ENCODE measurements around the gene GREB1. TPM values are rescaled to one million over a fixed set of nuclear protein-coding genes. Genes with fewer than 3 reads are reported as not detected.

Gene GREB1
- total and polyA plus RNA-seq, 4 donors, result 12.8 to 36.6 (median 19.3) TPM

DNA sequence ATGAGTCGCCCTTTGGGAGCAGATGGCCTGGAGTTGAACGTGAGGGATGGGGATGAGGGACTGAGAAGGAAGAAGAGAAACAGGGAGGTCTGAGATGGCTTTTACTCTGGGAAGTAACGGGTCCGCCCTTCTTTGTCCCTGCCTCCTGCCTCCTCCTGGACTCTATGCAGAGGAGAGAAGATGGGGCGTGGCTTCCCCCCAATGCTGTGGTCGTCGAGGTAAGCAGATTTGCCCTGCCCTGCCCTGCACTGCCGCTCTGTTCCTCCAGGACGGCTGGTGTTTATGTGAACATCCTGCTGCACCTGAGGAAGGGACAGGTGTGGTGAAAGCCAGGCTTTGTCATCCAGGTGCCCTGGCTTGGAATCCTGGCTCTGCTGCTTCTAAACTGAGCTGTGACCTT is 149.6 kb downstream of the GREB1 start:
- Histone ChIP-seq H3K4me3 (ENCODE audit: low read depth, low read length) (no peak overlapping the region), H3K27me3 (ENCODE audit: control insufficient read depth, insufficient read depth, low read length) (peaks cover 8% of the 10 kb centered on the region), H3K9me3 (ENCODE audit: control insufficient read depth, insufficient read depth, low read length) (no peaks in the 10 kb centered on the region), H3K27ac (ENCODE audit: low read depth, low read length) (no peak overlapping the region), H3K4me1 (ENCODE audit: control insufficient read depth, insufficient read depth, low read length) (peaks cover 28% of the 10 kb centered on the region), H3K36me3 (ENCODE audit: control insufficient read depth, insufficient read depth, low read length) (no peaks in the 10 kb centered on the region)
- WGBS (ENCODE audit: insufficient coverage), result 36% methylated on average over 9 of the region's 9 CpGs
- no peak for DNase-seq (ENCODE audit: low read depth in 4 of 6, low spot score in 6 of 6)

GRCh38 chr2:11683966-11684365 is 150.1 kb downstream of the GREB1 start:
- H3K27ac ChIP-seq (ENCODE audit: low read depth, low read length), result no peak overlapping the region
- H3K36me3 ChIP-seq (ENCODE audit: control insufficient read depth, insufficient read depth, low read length), result no peaks in the 10 kb centered on the region
- DNase-seq (ENCODE audit: low read depth in 4 of 6, low spot score in 6 of 6), result no peak
- H3K4me1 ChIP-seq (ENCODE audit: control insufficient read depth, insufficient read depth, low read length), result peaks cover 28% of the 10 kb centered on the region
- H3K27me3 ChIP-seq (ENCODE audit: control insufficient read depth, insufficient read depth, low read length), result peaks cover 7% of the 10 kb centered on the region
- no peaks in the 10 kb centered on the region for H3K9me3 ChIP-seq (ENCODE audit: control insufficient read depth, insufficient read depth, low read length)
- 72% methylated on average over 4 of the region's 4 CpGs for WGBS (ENCODE audit: insufficient coverage)
- H3K4me3 ChIP-seq (ENCODE audit: low read depth, low read length), result no peak overlapping the region

GRCh38 chr2:11684894-11685460 is 151.1 kb downstream of the GREB1 start:
- no peak for DNase-seq (ENCODE audit: low read depth in 4 of 6, low spot score in 6 of 6)

GRCh38 chr2:11685906-11686470 is 152.1 kb downstream of the GREB1 start:
- DNase-seq (ENCODE audit: low read depth in 4 of 6, low spot score in 6 of 6), result no peak
- Histone ChIP-seq H3K27ac (ENCODE audit: low read depth, low read length) (no peak overlapping the region), H3K36me3 (ENCODE audit: control insufficient read depth, insufficient read depth, low read length) (no peaks in the 10 kb centered on the region), H3K27me3 (ENCODE audit: control insufficient read depth, insufficient read depth, low read length) (peaks cover 7% of the 10 kb centered on the region), H3K4me3 (ENCODE audit: low read depth, low read length) (no peak overlapping the region), H3K4me1 (ENCODE audit: control insufficient read depth, insufficient read depth, low read length) (peaks cover 14% of the 10 kb centered on the region), H3K9me3 (ENCODE audit: control insufficient read depth, insufficient read depth, low read length) (no peaks in the 10 kb centered on the region)
- WGBS (ENCODE audit: insufficient coverage), result 94% methylated on average over 8 of the region's 10 CpGs

More at GRCh38 chr2:11684894-11685460, 151.1 kb downstream of the GREB1 start:
- 58% methylated on average over 12 of the region's 12 CpGs for WGBS (ENCODE audit: insufficient coverage)
- H3K4me1 ChIP-seq (ENCODE audit: control insufficient read depth, insufficient read depth, low read length), result peaks cover 23% of the 10 kb centered on the region
- no peaks in the 10 kb centered on the region for H3K9me3 ChIP-seq (ENCODE audit: control insufficient read depth, insufficient read depth, low read length)
- H3K4me3 ChIP-seq (ENCODE audit: low read depth, low read length), result no peak overlapping the region
- H3K27ac ChIP-seq (ENCODE audit: low read depth, low read length), result no peak overlapping the region
- peaks cover 7% of the 10 kb centered on the region for H3K27me3 ChIP-seq (ENCODE audit: control insufficient read depth, insufficient read depth, low read length)
- no peaks in the 10 kb centered on the region for H3K36me3 ChIP-seq (ENCODE audit: control insufficient read depth, insufficient read depth, low read length)

- peaks cover 9% of the 10 kb centered on the region for H3K4me1 ChIP-seq (ENCODE audit: control insufficient read depth, insufficient read depth, low read length)
- peaks cover 7% of the 10 kb centered on the region for H3K27me3 ChIP-seq (ENCODE audit: control insufficient read depth, insufficient read depth, low read length)
- H3K27ac ChIP-seq (ENCODE audit: low read depth, low read length), result no peak overlapping the region
- H3K4me3 ChIP-seq (ENCODE audit: low read depth, low read length), result no peak overlapping the region
- no peak for DNase-seq (ENCODE audit: low read depth in 4 of 6, low spot score in 6 of 6)
- H3K36me3 ChIP-seq (ENCODE audit: control insufficient read depth, insufficient read depth, low read length), result no peaks in the 10 kb centered on the region
- 96% methylated on average over 6 of the region's 9 CpGs for WGBS (ENCODE audit: insufficient coverage)
- H3K9me3 ChIP-seq (ENCODE audit: control insufficient read depth, insufficient read depth, low read length), result no peaks in the 10 kb centered on the region
Measured at GRCh38 chr2:11687736-11688135, 153.9 kb downstream of the GREB1 start.

- 9% methylated on average over 13 of the region's 23 CpGs for WGBS (ENCODE audit: insufficient coverage)
- no peak overlapping the region for H3K4me3 ChIP-seq (ENCODE audit: low read depth, low read length)
Measured at GRCh38 chr2:11688222-11689069, 154.6 kb downstream of the GREB1 start.

DNA sequence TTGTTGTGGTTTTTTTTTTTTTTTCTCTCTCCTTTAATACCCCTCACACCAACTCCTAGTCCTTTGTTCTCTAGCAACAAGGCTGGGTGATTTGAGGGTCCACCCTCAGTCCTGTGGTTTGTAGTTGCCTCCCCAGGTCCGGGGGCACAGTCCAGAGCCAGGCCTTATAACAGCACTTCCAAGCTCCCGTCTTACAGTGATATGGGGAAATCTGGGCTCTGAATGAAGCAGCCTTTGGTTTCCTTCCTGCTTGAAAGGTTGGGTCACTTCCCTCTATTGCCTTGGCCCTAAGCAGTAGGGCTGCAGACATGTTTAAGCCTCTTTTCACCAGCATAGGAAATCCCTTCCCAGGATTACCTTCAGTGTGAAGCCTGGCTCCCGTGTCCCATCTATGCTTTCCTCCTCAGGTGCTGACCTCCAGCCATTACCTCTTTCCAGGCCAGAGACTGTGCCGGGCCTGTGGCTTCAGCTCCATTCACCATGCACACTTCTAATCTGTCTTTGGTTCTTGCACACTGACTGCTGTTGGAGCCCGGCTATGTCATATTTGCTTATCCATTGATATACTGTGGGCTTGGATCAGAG is 157.3 kb downstream of the GREB1 start:
- H3K9me3 ChIP-seq (ENCODE audit: control insufficient read depth, insufficient read depth, low read length), result no peaks in the 10 kb centered on the region
- H3K4me1 ChIP-seq (ENCODE audit: control insufficient read depth, insufficient read depth, low read length), result peaks cover 6% of the 10 kb centered on the region
- DNase-seq (ENCODE audit: low read depth in 4 of 6, low spot score in 6 of 6), result no peak
- H3K4me3 ChIP-seq (ENCODE audit: low read depth, low read length), result no peak overlapping the region
- H3K27ac ChIP-seq (ENCODE audit: low read depth, low read length), result no peak overlapping the region
- WGBS (ENCODE audit: insufficient coverage), result 91% methylated on average over 3 of the region's 5 CpGs
- H3K36me3 ChIP-seq (ENCODE audit: control insufficient read depth, insufficient read depth, low read length), result no peaks in the 10 kb centered on the region
- no peaks in the 10 kb centered on the region for H3K27me3 ChIP-seq (ENCODE audit: control insufficient read depth, insufficient read depth, low read length)

More at GRCh38 chr2:11688222-11689069, 154.6 kb downstream of the GREB1 start:
- H3K9me3 ChIP-seq (ENCODE audit: control insufficient read depth, insufficient read depth, low read length), result no peaks in the 10 kb centered on the region
- H3K27me3 ChIP-seq (ENCODE audit: control insufficient read depth, insufficient read depth, low read length), result peaks cover 7% of the 10 kb centered on the region
- peaks cover 9% of the 10 kb centered on the region for H3K4me1 ChIP-seq (ENCODE audit: control insufficient read depth, insufficient read depth, low read length)
- no peak overlapping the region for H3K27ac ChIP-seq (ENCODE audit: low read depth, low read length)
- H3K36me3 ChIP-seq (ENCODE audit: control insufficient read depth, insufficient read depth, low read length), result no peaks in the 10 kb centered on the region
- peak in 3 of 6 donors; percentile 38 to 70 (median 62) for DNase-seq (ENCODE audit: low read depth in 4 of 6, low spot score in 6 of 6)

Small RNA genes lying within 50 kb of the gene (small RNA-seq; reads per million reads assigned to genes)
- gene MIR4429 (ENCODE audit: low replicate concordance) (not detected), gene RN7SL674P (ENCODE audit: low replicate concordance) (0.41 reads per million, percentile 46 among the genes with 10 or more reads in this experiment), gene RNA5SP84 (ENCODE audit: low replicate concordance) (0.10 reads per million), gene RNU2-13P (ENCODE audit: low replicate concordance) (1.7 reads per million, percentile 88 among the genes with 10 or more reads in this experiment)

Other genes starting within 250 kb of the GREB1 start
- 10 to 100 TPM; 47.2 to 68.3 TPM for gene ROCK2, start 189.4 kb upstream of the GREB1 start, total RNA-seq
- gene ROCK2, start 189.4 kb upstream of the GREB1 start, polyA plus RNA-seq (ENCODE audit: insufficient read length in 2 of 2), result 10 to 100 TPM; 21.3 to 26.1 TPM
- 10 to 100 TPM; 13.7 to 15.2 TPM for gene E2F6, start 67.9 kb upstream of the GREB1 start, total RNA-seq
- 10 to 100 TPM; 19.8 to 20.0 TPM for gene E2F6, start 67.9 kb upstream of the GREB1 start, polyA plus RNA-seq (ENCODE audit: insufficient read length in 2 of 2)
- 1 to 10 TPM in 1 of 2 donors, under 1 TPM in 1; 0.55 to 1.1 TPM for gene NTSR2, start 136.2 kb downstream of the GREB1 start, total RNA-seq
- gene NTSR2, start 136.2 kb downstream of the GREB1 start, polyA plus RNA-seq (ENCODE audit: insufficient read length in 2 of 2), result 1 to 10 TPM; 2.7 to 3.5 TPM
- 10 to 100 TPM; 33.4 to 35.4 TPM for gene LPIN1, start 212.6 kb downstream of the GREB1 start, total RNA-seq
- 10 to 100 TPM; 32.9 to 40.8 TPM for gene LPIN1, start 212.6 kb downstream of the GREB1 start, polyA plus RNA-seq (ENCODE audit: insufficient read length in 2 of 2)

Data from spinal cord (tissue), 10 donors.